ENCODE measurements around the gene GATA5.

GATA5 gene

GRCh38 chr20:62466072-62466760 lies 9.6 kb downstream of the GATA5 start:
- Histone ChIP-seq H3K36me3 (ENCODE audit: insufficient read depth, low read length) (no peaks in the 10 kb centered on the region), H3K9me3 (ENCODE audit: low read length) (no peaks in the 10 kb centered on the region), H3K9ac (ENCODE audit: low read length) (no peak overlapping the region), H3K27ac (ENCODE audit: low read depth, low read length) (no peak overlapping the region), H3K4me1 (ENCODE audit: insufficient read depth, low read length) (no peaks in the 10 kb centered on the region), H3K27me3 (ENCODE audit: control insufficient read depth in 1 of 2, insufficient read depth in 2 of 2, low read length in 2 of 2) (peaks cover 0 to 24% of the 10 kb centered on the region in 2 donors), H3K4me3 (ENCODE audit: low read depth in 1 of 2, low read length in 2 of 2) (no peak overlapping the region)

GRCh38 chr20:62464990-62465389 lies 10.8 kb downstream of the GATA5 start:
- Histone ChIP-seq H3K9ac (ENCODE audit: low read length) (no peak overlapping the region), H3K9me3 (ENCODE audit: low read length) (no peaks in the 10 kb centered on the region), H3K27me3 (ENCODE audit: control insufficient read depth in 1 of 2, insufficient read depth in 2 of 2, low read length in 2 of 2) (peaks cover 0 to 24% of the 10 kb centered on the region in 2 donors), H3K4me3 (ENCODE audit: low read depth in 1 of 2, low read length in 2 of 2) (no peak overlapping the region), H3K4me1 (ENCODE audit: insufficient read depth, low read length) (no peaks in the 10 kb centered on the region), H3K27ac (ENCODE audit: low read depth, low read length) (no peak overlapping the region), H3K36me3 (ENCODE audit: insufficient read depth, low read length) (no peaks in the 10 kb centered on the region)

GRCh38 chr20:62464425-62464770 lies 11.4 kb downstream of the GATA5 start:
- Histone ChIP-seq H3K27me3 (ENCODE audit: control insufficient read depth in 1 of 2, insufficient read depth in 2 of 2, low read length in 2 of 2) (peaks cover 0 to 19% of the 10 kb centered on the region in 2 donors), H3K27ac (ENCODE audit: low read depth, low read length) (no peak overlapping the region), H3K4me1 (ENCODE audit: insufficient read depth, low read length) (no peaks in the 10 kb centered on the region), H3K9ac (ENCODE audit: low read length) (no peak overlapping the region), H3K4me3 (ENCODE audit: low read depth in 1 of 2, low read length in 2 of 2) (no peak overlapping the region), H3K36me3 (ENCODE audit: insufficient read depth, low read length) (no peaks in the 10 kb centered on the region), H3K9me3 (ENCODE audit: low read length) (no peaks in the 10 kb centered on the region)

GRCh38 chr20:62463651-62464424 lies 12.0 kb downstream of the GATA5 start:
- Histone ChIP-seq H3K36me3 (ENCODE audit: insufficient read depth, low read length) (no peaks in the 10 kb centered on the region), H3K27ac (ENCODE audit: low read depth, low read length) (no peak overlapping the region), H3K4me3 (ENCODE audit: low read depth in 1 of 2, low read length in 2 of 2) (no peak overlapping the region), H3K4me1 (ENCODE audit: insufficient read depth, low read length) (no peaks in the 10 kb centered on the region), H3K9me3 (ENCODE audit: low read length) (no peaks in the 10 kb centered on the region), H3K27me3 (ENCODE audit: control insufficient read depth in 1 of 2, insufficient read depth in 2 of 2, low read length in 2 of 2) (peaks cover 0 to 18% of the 10 kb centered on the region in 2 donors), H3K9ac (ENCODE audit: low read length) (no peak overlapping the region)

GRCh38 chr20:62462976-62463592 lies 12.7 kb downstream of the GATA5 start:
- H3K4me1 ChIP-seq (ENCODE audit: insufficient read depth, low read length): no peaks in the 10 kb centered on the region
- no peak overlapping the region for H3K27ac ChIP-seq (ENCODE audit: low read depth, low read length)
- no peaks in the 10 kb centered on the region for H3K36me3 ChIP-seq (ENCODE audit: insufficient read depth, low read length)
- no peak overlapping the region for H3K4me3 ChIP-seq (ENCODE audit: low read depth in 1 of 2, low read length in 2 of 2)
- no peak overlapping the region for H3K9ac ChIP-seq (ENCODE audit: low read length)
- no peaks in the 10 kb centered on the region for H3K9me3 ChIP-seq (ENCODE audit: low read length)
- peaks cover 0 to 14% of the 10 kb centered on the region in 2 donors for H3K27me3 ChIP-seq (ENCODE audit: control insufficient read depth in 1 of 2, insufficient read depth in 2 of 2, low read length in 2 of 2)

- H3K36me3 ChIP-seq (ENCODE audit: insufficient read depth, low read length): no peaks in the 10 kb centered on the region
- H3K9ac ChIP-seq (ENCODE audit: low read length): no peak overlapping the region
- H3K4me1 ChIP-seq (ENCODE audit: insufficient read depth, low read length): no peaks in the 10 kb centered on the region
- H3K27me3 ChIP-seq (ENCODE audit: control insufficient read depth in 1 of 2, insufficient read depth in 2 of 2, low read length in 2 of 2): peaks cover 0 to 15% of the 10 kb centered on the region in 2 donors
- no peaks in the 10 kb centered on the region for H3K9me3 ChIP-seq (ENCODE audit: low read length)
- H3K27ac ChIP-seq (ENCODE audit: low read depth, low read length): no peak overlapping the region
- H3K4me3 ChIP-seq (ENCODE audit: low read depth in 1 of 2, low read length in 2 of 2): no peak overlapping the region
These were observed 14.0 kb downstream of the GATA5 start for GRCh38 chr20:62461834-62462233.

- no peaks in the 10 kb centered on the region for H3K9me3 ChIP-seq (ENCODE audit: low read length)
- H3K4me3 ChIP-seq (ENCODE audit: low read depth in 1 of 2, low read length in 2 of 2): no peak overlapping the region
- no peak overlapping the region for H3K9ac ChIP-seq (ENCODE audit: low read length)
- H3K4me1 ChIP-seq (ENCODE audit: insufficient read depth, low read length): no peaks in the 10 kb centered on the region
- H3K27me3 ChIP-seq (ENCODE audit: control insufficient read depth in 1 of 2, insufficient read depth in 2 of 2, low read length in 2 of 2): peaks cover 0 to 11% of the 10 kb centered on the region in 2 donors
- no peak overlapping the region for H3K27ac ChIP-seq (ENCODE audit: low read depth, low read length)
- H3K36me3 ChIP-seq (ENCODE audit: insufficient read depth, low read length): no peaks in the 10 kb centered on the region
These were observed 14.6 kb downstream of the GATA5 start for GRCh38 chr20:62461157-62461556.

GRCh38 chr20:62460678-62461077 lies 15.1 kb downstream of the GATA5 start:
- Histone ChIP-seq H3K9ac (ENCODE audit: low read length) (no peak overlapping the region), H3K27me3 (ENCODE audit: control insufficient read depth in 1 of 2, insufficient read depth in 2 of 2, low read length in 2 of 2) (peaks cover 0 to 7% of the 10 kb centered on the region in 2 donors), H3K9me3 (ENCODE audit: low read length) (no peaks in the 10 kb centered on the region), H3K4me1 (ENCODE audit: insufficient read depth, low read length) (no peaks in the 10 kb centered on the region), H3K4me3 (ENCODE audit: low read depth in 1 of 2, low read length in 2 of 2) (no peak overlapping the region), H3K27ac (ENCODE audit: low read depth, low read length) (no peak overlapping the region), H3K36me3 (ENCODE audit: insufficient read depth, low read length) (no peaks in the 10 kb centered on the region)

GRCh38 chr20:62459488-62459887 lies 16.3 kb downstream of the GATA5 start:
- no peaks in the 10 kb centered on the region for H3K9me3 ChIP-seq (ENCODE audit: low read length)
- no peaks in the 10 kb centered on the region for H3K4me1 ChIP-seq (ENCODE audit: insufficient read depth, low read length)
- H3K4me3 ChIP-seq (ENCODE audit: low read depth in 1 of 2, low read length in 2 of 2): no peak overlapping the region
- no peak overlapping the region for H3K9ac ChIP-seq (ENCODE audit: low read length)
- H3K27ac ChIP-seq (ENCODE audit: low read depth, low read length): no peak overlapping the region
- no peaks in the 10 kb centered on the region for H3K36me3 ChIP-seq (ENCODE audit: insufficient read depth, low read length)
- H3K27me3 ChIP-seq (ENCODE audit: control insufficient read depth in 1 of 2, insufficient read depth in 2 of 2, low read length in 2 of 2): peaks cover 0 to 7% of the 10 kb centered on the region in 2 donors

GRCh38 chr20:62458275-62459251 lies 17.2 kb downstream of the GATA5 start:
- Histone ChIP-seq H3K27ac (ENCODE audit: low read depth, low read length) (no peak overlapping the region), H3K36me3 (ENCODE audit: insufficient read depth, low read length) (no peaks in the 10 kb centered on the region), H3K9ac (ENCODE audit: low read length) (no peak overlapping the region), H3K4me1 (ENCODE audit: insufficient read depth, low read length) (no peaks in the 10 kb centered on the region), H3K27me3 (ENCODE audit: control insufficient read depth in 1 of 2, insufficient read depth in 2 of 2, low read length in 2 of 2) (peaks cover 0 to 7% of the 10 kb centered on the region in 2 donors), H3K9me3 (ENCODE audit: low read length) (no peaks in the 10 kb centered on the region), H3K4me3 (ENCODE audit: low read depth in 1 of 2, low read length in 2 of 2) (no peak overlapping the region)

GRCh38 chr20:62457831-62458230 lies 18.0 kb downstream of the GATA5 start:
- no peaks in the 10 kb centered on the region for H3K4me1 ChIP-seq (ENCODE audit: insufficient read depth, low read length)
- no peak overlapping the region for H3K4me3 ChIP-seq (ENCODE audit: low read depth in 1 of 2, low read length in 2 of 2)
- peaks cover 0 to 8% of the 10 kb centered on the region in 2 donors for H3K27me3 ChIP-seq (ENCODE audit: control insufficient read depth in 1 of 2, insufficient read depth in 2 of 2, low read length in 2 of 2)
- no peaks in the 10 kb centered on the region for H3K36me3 ChIP-seq (ENCODE audit: insufficient read depth, low read length)
- no peaks in the 10 kb centered on the region for H3K9me3 ChIP-seq (ENCODE audit: low read length)
- no peak overlapping the region for H3K9ac ChIP-seq (ENCODE audit: low read length)
- no peak overlapping the region for H3K27ac ChIP-seq (ENCODE audit: low read depth, low read length)
